Kidney (tissue), 14 donors: Measurements from ENCODE around the gene ATAD5. TPM values are rescaled to one million over a fixed set of nuclear protein-coding genes. Genes with fewer than 3 reads are reported as not detected.
A peak's percentile ranks its signal among the peaks of the same experiment; 100 is the strongest.

Experiments used
- DNase-seq, 5 donors: peaks; one replicate each; pipeline ENCODE4 v3.0.0-alpha.2; 2013 to 2020
- FAIRE-seq: peaks from 2 replicates; lab custom pipeline; 2012; peaks lifted over from hg19 to GRCh38; lab: Jason Lieb, UNC
- H3K27ac ChIP-seq, 2 donors: one replicate each; pipeline ENCODE4 v1.7.0; 2013; ENCODE audit warnings: low read depth in 2 of 2, low read length in 2 of 2, inconsistent platforms in 1 of 2
- H3K27me3 ChIP-seq: one replicate; pipeline ENCODE4 v1.7.1; 2013; ENCODE audit warnings: low read length, inconsistent platforms; ENCODE audit not compliant: control insufficient read depth, insufficient read depth
- H3K36me3 ChIP-seq, 3 donors: one replicate each; pipeline versions ENCODE4 v1.7.0 to v1.7.1; 2013; ENCODE audit warnings: low read length in 3 of 3, control low read depth in 1 of 3, inconsistent platforms in 1 of 3; ENCODE audit not compliant: insufficient read depth in 3 of 3, control insufficient read depth in 2 of 3
- H3K4me1 ChIP-seq, 3 donors: one replicate each; pipeline versions ENCODE4 v1.7.0 to v1.7.1; 2013; ENCODE audit warnings: low read length in 3 of 3, inconsistent platforms in 1 of 3, low read depth in 1 of 3; ENCODE audit not compliant: control insufficient read depth in 2 of 3, insufficient read depth in 2 of 3
- H3K4me3 ChIP-seq, 3 donors: one replicate each; pipeline versions ENCODE4 v1.7.0 to v1.8.1; 2013; ENCODE audit warnings: low read length in 3 of 3, control low read depth in 1 of 3, inconsistent platforms in 1 of 3
- H3K9ac ChIP-seq, 3 donors: one replicate each; pipeline versions ENCODE4 v1.7.0 to v1.7.1; 2013; ENCODE audit warnings: low read length in 3 of 3, control low read depth in 1 of 3, inconsistent platforms in 1 of 3
- H3K9me3 ChIP-seq, 3 donors: one replicate each; pipeline versions ENCODE4 v1.7.0 to v1.7.1; 2013; ENCODE audit warnings: low read length in 3 of 3, control low read depth in 1 of 3, inconsistent platforms in 1 of 3; ENCODE audit not compliant: control insufficient read depth in 2 of 3, insufficient read depth in 1 of 3
- intact Hi-C: fragments of 100-400 bp; cut with DNase I; formaldehyde crosslinking; loops from one replicate; pipeline ENCODE4 v1.11.1; 2022
- polyA plus RNA-seq: library from polyadenylated mRNA; stranded (reverse); fragments of 350-450 nt; fragmentation: Illumina TruSeq; extraction: RNeasy Lipid Tissue Mini Kit (QIAGEN cat#74804); gene quantifications from one replicate; pipeline ENCODE4 v1.2.3, GENCODE V29; 2014; ENCODE audit warnings: low read depth, low replicate concordance; ENCODE audit not compliant: insufficient read depth
- total RNA-seq: library from RNA; stranded (reverse); fragmentation: NEBNext Ultra II Directional; extraction: Animal tissue kit (Norgen Biotek cat#: 25700); gene quantifications from one replicate; pipeline ENCODE4 v1.2.1, GENCODE V29; 2021
- TF ChIP-seq, protein P1 (sequence below): IDR thresholded peaks from 3 replicates; pipeline ENCODE4 v1.5.1; 2012; ENCODE audit warnings: mild to moderate bottlenecking, moderate library complexity, borderline replicate concordance; ENCODE audit not compliant: insufficient read depth; ENCODE audit errors: extremely low read depth
- donor health status: control.
- donor health status: control.
- donor health status: control.
- donor health status: control.
- donor health status: control.
- donor health status: DM: yes; HTN: yes; CAD: no.
- donor health status: Normal renal cell carcinoma (clear cell type).

ATAD5 gene
- total and polyA plus RNA-seq, 2 donors from 2014 or later: 0.19 to 1.7 TPM

DNA sequence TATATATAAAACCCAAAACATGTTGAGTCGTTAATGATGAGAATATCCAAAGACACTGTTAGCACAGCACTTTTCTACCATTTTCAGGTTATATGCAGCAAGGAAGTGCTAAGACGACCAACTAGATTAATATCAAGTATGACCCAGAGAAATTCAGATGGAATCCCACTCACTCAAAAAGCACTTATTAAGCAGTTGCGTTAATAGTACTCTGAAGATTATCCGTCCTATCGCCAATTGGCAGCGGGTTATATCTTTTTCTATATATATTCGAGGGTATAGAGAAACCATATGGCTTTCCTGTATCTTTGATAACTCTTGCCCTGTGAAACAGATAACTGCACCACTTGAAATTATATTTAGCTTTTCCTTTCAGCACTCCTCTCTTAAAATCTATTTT is 8.3 kb upstream of the ATAD5 start:
- DNase-seq: no peak

DNA sequence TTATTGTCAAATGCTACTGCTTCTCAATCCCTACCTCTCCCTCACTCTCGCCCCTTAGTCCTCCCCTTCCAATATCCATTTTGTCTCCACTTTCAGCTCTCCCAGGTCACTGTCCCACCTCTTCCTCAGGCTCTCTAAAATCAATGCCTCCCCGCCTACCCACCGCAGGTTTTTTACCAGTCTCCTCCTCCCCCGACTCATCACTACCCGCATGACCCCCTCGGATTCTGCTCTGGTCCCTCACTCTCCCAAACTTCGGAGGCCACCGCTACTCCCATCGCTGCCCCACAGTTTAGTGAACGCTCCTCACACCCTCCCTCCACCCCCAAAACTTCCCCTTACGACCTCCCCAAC is 7.8 kb upstream of the ATAD5 start:
- no peak for DNase-seq
- Histone ChIP-seq H3K27ac (peak overlapping the region in 1 of 2 donors; percentile 82), H3K9ac (peak overlapping the region; percentile 83 to 86 (median 84)), H3K36me3 (no peaks in the 10 kb centered on the region), H3K4me3 (peak overlapping the region; percentile 82 to 88 (median 85)), H3K4me1 (no peaks in the 10 kb centered on the region), H3K9me3 (no peaks in the 10 kb centered on the region), H3K27me3 (no peaks in the 10 kb centered on the region)
- TF ChIP-seq, protein P1, sequence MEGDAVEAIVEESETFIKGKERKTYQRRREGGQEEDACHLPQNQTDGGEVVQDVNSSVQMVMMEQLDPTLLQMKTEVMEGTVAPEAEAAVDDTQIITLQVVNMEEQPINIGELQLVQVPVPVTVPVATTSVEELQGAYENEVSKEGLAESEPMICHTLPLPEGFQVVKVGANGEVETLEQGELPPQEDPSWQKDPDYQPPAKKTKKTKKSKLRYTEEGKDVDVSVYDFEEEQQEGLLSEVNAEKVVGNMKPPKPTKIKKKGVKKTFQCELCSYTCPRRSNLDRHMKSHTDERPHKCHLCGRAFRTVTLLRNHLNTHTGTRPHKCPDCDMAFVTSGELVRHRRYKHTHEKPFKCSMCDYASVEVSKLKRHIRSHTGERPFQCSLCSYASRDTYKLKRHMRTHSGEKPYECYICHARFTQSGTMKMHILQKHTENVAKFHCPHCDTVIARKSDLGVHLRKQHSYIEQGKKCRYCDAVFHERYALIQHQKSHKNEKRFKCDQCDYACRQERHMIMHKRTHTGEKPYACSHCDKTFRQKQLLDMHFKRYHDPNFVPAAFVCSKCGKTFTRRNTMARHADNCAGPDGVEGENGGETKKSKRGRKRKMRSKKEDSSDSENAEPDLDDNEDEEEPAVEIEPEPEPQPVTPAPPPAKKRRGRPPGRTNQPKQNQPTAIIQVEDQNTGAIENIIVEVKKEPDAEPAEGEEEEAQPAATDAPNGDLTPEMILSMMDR: no peak
- FAIRE-seq: no peak
- intact Hi-C loops: no loop called here

More for the DNA sequence above, 8.3 kb upstream of the ATAD5 start:
- Histone ChIP-seq H3K9ac (peak overlapping the region in 2 of 3 donors; percentile 83 to 84), H3K4me3 (peak overlapping the region; percentile 22 to 88 (median 82)), H3K36me3 (no peaks in the 10 kb centered on the region), H3K27ac (no peak overlapping the region), H3K4me1 (no peaks in the 10 kb centered on the region), H3K27me3 (no peaks in the 10 kb centered on the region), H3K9me3 (no peaks in the 10 kb centered on the region)
- no peak for FAIRE-seq
- intact Hi-C loops: no loop called here
- TF ChIP-seq, protein P1: no peak

DNA sequence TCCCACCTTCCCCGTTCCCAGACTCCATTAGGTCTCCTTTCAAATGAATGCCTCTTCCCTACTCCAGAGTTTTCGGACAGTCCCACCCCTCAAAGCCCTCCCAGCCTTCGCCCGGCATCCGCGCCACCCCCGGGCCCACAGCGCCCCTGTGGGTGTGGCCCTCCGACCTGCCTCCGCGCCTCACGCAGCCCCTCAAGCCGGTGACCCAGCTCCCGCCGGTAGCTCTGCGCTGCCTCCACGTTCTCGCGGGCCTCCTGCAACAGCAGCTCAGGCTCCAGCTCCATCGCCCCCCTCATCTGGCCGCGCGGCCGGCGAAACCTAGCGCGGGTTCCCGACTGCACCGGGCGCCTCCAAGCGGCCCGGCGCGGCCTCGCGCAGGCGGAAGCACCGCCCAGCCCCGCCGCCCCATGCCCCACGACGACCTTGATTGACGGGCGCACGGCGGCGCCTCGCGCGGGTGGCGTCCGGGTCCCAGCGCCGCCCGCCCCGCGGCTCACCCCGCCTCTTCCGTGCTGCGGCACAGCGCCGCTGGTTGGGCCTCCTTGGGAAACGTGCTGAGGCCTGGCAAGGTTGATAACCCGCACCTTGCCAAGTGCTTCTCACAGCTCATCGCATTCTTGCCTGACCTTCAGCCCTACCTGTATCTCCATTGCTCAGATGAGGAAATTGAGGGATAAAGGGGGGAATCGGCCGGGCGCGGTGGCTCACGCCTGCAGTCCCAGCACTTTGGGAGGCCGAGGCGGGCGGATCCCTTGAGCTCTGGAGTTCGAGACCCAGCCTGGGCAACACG is 7.2 kb upstream of the ATAD5 start, which contains the start of gene CRLF3:
TSS of gene CRLF3 (minus strand) at position 337 of the 790 bp plus-strand sequence. CDS start at position 296, 41 bp downstream.
- TF ChIP-seq, protein P1: peak; percentile 42
- intact Hi-C loops: no loop called here
- H3K27me3 ChIP-seq: no peaks in the 10 kb centered on the region
- FAIRE-seq: no peak
- DNase-seq: peak; percentile 93 to 97 (median 96)
- H3K4me1 ChIP-seq: no peaks in the 10 kb centered on the region
- H3K36me3 ChIP-seq: no peaks in the 10 kb centered on the region
- H3K9me3 ChIP-seq: no peaks in the 10 kb centered on the region
- H3K4me3 ChIP-seq: peak within 1 kb of the TSS; percentile 82 to 88 (median 85)
- H3K9ac ChIP-seq: peak within 1 kb of the TSS; percentile 83 to 86 (median 84)
- H3K27ac ChIP-seq: peak within 1 kb of the TSS; percentile 69 to 82
